ENCODE results near the gene ABCB6. TPM values are rescaled to one million over a fixed set of nuclear protein-coding genes. Genes with fewer than 3 reads are reported as not detected.

Gene ABCB6
- total RNA-seq, 4 donors from 2014 or later = 8.2 to 31.6 (median 24.7) TPM

DNA sequence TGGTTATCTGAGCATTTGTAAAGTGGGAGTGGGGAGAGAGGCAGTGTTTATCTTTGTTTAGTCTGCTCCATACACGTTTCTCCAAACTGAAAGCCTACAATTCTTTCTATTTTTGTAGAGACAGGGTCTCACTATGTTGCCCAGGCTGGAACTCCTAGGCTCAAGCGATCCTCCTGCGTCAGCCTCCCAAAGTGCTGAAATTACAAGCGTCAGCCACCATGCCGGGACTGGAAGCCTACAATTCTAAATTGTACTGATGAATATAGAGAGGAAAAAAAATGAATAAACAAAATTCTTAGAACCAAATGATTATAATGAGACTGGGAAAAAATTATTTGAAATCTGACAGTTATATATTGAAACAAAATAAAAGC is 13.6 kb downstream of the ABCB6 start:
- TF ChIP-seq, protein P1, sequence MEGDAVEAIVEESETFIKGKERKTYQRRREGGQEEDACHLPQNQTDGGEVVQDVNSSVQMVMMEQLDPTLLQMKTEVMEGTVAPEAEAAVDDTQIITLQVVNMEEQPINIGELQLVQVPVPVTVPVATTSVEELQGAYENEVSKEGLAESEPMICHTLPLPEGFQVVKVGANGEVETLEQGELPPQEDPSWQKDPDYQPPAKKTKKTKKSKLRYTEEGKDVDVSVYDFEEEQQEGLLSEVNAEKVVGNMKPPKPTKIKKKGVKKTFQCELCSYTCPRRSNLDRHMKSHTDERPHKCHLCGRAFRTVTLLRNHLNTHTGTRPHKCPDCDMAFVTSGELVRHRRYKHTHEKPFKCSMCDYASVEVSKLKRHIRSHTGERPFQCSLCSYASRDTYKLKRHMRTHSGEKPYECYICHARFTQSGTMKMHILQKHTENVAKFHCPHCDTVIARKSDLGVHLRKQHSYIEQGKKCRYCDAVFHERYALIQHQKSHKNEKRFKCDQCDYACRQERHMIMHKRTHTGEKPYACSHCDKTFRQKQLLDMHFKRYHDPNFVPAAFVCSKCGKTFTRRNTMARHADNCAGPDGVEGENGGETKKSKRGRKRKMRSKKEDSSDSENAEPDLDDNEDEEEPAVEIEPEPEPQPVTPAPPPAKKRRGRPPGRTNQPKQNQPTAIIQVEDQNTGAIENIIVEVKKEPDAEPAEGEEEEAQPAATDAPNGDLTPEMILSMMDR (IDR thresholded peaks at IDR 0.05; ENCODE audit: low read depth) = no peak

DNA sequence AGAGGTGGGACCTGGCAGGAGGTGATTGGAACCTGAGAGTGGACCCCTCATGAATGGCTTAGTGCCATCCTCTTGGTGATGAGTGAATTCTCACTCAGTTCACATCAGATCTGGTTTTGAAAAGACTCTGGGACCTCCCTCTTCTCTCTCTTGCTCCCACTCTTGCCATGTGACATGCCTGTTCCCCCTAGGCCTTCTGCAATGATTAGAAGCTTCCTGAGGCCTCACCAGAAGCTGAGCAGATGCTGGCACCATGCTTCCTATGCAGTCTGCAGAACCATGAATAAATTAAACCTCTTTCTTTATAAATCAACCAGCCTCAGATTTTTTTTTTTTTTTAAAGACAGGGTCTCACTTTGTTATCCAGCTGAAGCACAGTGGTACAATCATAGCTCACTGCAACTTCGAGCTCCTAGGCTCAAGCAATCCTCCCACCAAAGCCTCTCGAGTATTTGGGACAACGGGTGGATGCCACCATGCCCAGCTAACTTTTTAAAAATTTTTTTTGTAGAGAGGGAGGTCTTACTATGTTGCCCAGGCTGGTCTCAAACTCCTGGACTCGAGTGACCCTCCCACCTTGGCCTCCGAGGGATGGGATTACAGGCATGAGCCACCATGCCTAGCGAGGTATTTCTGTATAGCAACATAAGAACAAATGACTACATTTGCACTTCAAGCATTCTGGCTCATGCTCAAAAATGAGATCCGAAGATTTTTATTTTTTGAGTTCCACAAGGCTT is 14.2 kb downstream of the ABCB6 start:
- TF ChIP-seq, protein P1 (IDR thresholded peaks at IDR 0.05; ENCODE audit: low read depth) = no peak

- TF ChIP-seq, protein P1 (IDR thresholded peaks at IDR 0.05; ENCODE audit: low read depth) = no peak
Observed at GRCh38 chr2:219199470-219200211, 19.1 kb downstream of the ABCB6 start.

DNA sequence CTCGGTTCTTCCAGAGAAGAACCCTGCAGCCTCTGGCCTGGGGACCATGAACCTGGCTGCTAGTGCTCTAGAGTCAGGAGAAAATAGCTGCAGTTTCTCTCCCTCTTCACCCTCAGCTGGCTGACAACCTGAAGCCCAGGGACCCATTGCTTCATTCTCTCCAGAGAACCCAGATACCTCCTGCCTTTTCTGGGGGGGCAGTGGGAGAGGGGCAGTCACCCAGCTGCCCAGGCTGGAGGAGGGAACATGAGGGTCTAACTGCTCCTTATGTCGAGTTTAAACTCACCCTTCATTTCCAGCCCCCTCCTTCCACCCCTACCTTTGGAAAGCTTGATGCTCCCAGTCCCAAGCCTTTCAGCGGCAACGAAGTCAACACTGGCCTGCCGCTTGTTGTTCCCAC is 19.8 kb downstream of the ABCB6 start:
- TF ChIP-seq, protein P1 (IDR thresholded peaks at IDR 0.05; ENCODE audit: low read depth) = no peak

DNA sequence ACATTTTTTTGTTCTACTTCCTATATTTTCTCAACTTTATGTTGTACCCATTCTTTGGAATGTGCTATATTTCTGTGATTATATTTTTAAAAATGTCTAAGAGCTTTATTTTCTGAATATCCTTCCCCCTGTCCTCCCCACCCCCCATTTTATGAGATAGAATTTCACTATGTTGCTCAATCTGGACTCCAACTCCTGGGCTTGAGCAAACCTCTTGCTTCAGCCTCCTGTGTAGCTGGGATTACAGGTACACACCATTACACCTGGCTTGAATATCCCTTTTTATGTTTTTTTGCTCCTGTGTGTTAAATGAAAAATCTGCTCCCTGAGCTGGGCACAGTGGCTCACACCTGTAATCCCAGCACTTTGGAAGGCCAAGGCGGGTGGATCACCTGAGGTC is 21.4 kb downstream of the ABCB6 start:
- TF ChIP-seq, protein P1 (IDR thresholded peaks at IDR 0.05; ENCODE audit: low read depth) = no peak

- TF ChIP-seq, protein P1 (IDR thresholded peaks at IDR 0.05; ENCODE audit: low read depth) = no peak
Observed at GRCh38 chr2:219186754-219187456, 31.9 kb downstream of the ABCB6 start.

DNA sequence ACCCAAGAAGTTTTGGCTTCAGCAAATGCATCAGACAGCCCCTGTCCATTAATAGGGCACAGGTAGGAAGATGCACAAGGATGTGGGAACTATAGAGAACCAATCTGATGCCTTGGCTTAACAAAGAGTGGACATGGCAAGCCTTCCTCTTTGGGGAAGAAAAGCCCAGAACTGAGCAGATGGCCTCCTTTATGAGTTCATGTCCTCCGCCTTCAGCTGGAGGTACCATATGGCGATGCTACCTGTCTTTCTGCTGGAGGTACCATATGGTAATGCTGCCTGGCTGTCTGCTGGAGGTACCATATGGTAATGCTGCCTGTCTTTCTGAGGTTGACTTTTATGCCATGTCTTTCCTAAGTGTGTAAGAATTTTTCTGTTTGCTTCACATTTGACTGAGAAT is 34.6 kb downstream of the ABCB6 start:
- TF ChIP-seq, protein P1 (IDR thresholded peaks at IDR 0.05; ENCODE audit: low read depth) = no peak

Measured in subcutaneous adipose tissue (tissue), 4 donors.